GM12878 (cell line): ENCODE measurements around the gene MEP1A. TPM values are rescaled to one million over a fixed set of nuclear protein-coding genes. Genes with fewer than 3 reads are reported as not detected.
"Not testable (repeated sequence)": the region's sequence is repeated elsewhere in the genome, so short reads cannot be mapped to it uniquely, and the experiment has no call there.

ENCODE experiments used
- ATAC-seq: fragments of 200-7000 bp; cut with Tn5 transposase; 3 replicates; pipeline ENCODE4 v1.9.1; 2020; ENCODE audit warnings: mild to moderate bottlenecking, moderate library complexity
- BruUV-seq: library from RNA; stranded (reverse); fragments of 400-500 nt; replicated peaks from 2 replicates; lab custom pipeline; 2021; lab: Mats Ljungman, UMichigan
- CTCF ChIA-PET: fragments of 300-600 bp; sonication (Branson Sonifier 250); formaldehyde crosslinking; extraction: SDS; loops from one replicate; lab custom pipeline; 2021; ENCODE audit warnings: inconsistent platforms; lab: Yijun Ruan, JAX
- POLR2A ChIA-PET: fragments of 350-600 bp; formaldehyde crosslinking; extraction: SDS; loops from one replicate; lab custom pipeline; 2021; ENCODE audit warnings: inconsistent platforms; lab: Charles Lee
- RAD21 ChIA-PET: fragments of 300-600 bp; sonication (Branson Sonifier 250); formaldehyde crosslinking; loops from one replicate; lab custom pipeline; 2023; ENCODE audit warnings: antibody characterized with exemption; ENCODE audit not compliant: unreplicated experiment; lab: Charles Lee
- SMC1A ChIA-PET: fragments of 300-600 bp; sonication (Branson Sonifier 250); formaldehyde crosslinking; loops from one replicate; lab custom pipeline; 2023; ENCODE audit not compliant: unreplicated experiment, uncharacterized antibody; lab: Charles Lee
- DNase-seq: peaks from one replicate; pipeline ENCODE4 v3.0.0-alpha.2; 2011; ENCODE audit warnings: low read depth, low spot score
- FAIRE-seq: peaks from 3 replicates; lab custom pipeline; 2011; peaks lifted over from hg19 to GRCh38; lab: Jason Lieb, UNC
- H2AFZ ChIP-seq: 2 replicates; pipeline ENCODE4 v1.6.0; 2011; ENCODE audit warnings: low read depth, low read length, control low read depth; ENCODE audit not compliant: control insufficient read depth
- H3K27ac ChIP-seq: 2 replicates; pipeline ENCODE4 v1.5.1; 2011; ENCODE audit warnings: control low read depth; ENCODE audit not compliant: control insufficient read depth, insufficient read depth
- H3K27me3 ChIP-seq, 2 experiments: replicated peaks in 1 of 2; 2 replicates each; pipeline versions ENCODE4 v1.6.0 to v1.6.1; 2011; ENCODE audit warnings: low read length in 1 of 2; ENCODE audit not compliant: control insufficient read depth in 2 of 2, insufficient read depth in 2 of 2
- H3K36me3 ChIP-seq, 2 experiments: 2 replicates each; pipeline ENCODE4 v1.5.1; 2011; ENCODE audit warnings: low read length in 1 of 2; ENCODE audit not compliant: control insufficient read depth in 2 of 2, insufficient read depth in 2 of 2
- H3K4me1 ChIP-seq: 2 replicates; pipeline ENCODE4 v1.6.1; 2011; ENCODE audit warnings: mild to moderate bottlenecking, low read length, moderate library complexity, mixed read lengths; ENCODE audit not compliant: control insufficient read depth, insufficient read depth
- H3K4me2 ChIP-seq: 2 replicates; pipeline ENCODE4 v1.6.0; 2011; ENCODE audit warnings: control low read depth; ENCODE audit not compliant: control insufficient read depth, insufficient read depth
- H3K4me3 ChIP-seq: fragments of 200-600 bp; sonication (generic); 2 replicates; pipeline ENCODE4 v1.5.1; 2016
- H3K79me2 ChIP-seq: 2 replicates; pipeline ENCODE4 v1.6.0; 2011; ENCODE audit warnings: low read length; ENCODE audit not compliant: control insufficient read depth, insufficient read depth
- H3K9ac ChIP-seq: 2 replicates; pipeline ENCODE4 v1.8.0; 2011; ENCODE audit warnings: low read length, control low read depth, mixed read lengths; ENCODE audit not compliant: control insufficient read depth, insufficient read depth
- H3K9me3 ChIP-seq: replicated peaks from 3 replicates; pipeline ENCODE4 v1.5.1; 2011; ENCODE audit warnings: mild to moderate bottlenecking, low read length; ENCODE audit not compliant: control insufficient read depth, insufficient read depth
- H4K20me1 ChIP-seq: 2 replicates; pipeline ENCODE4 v1.6.0; 2011; ENCODE audit not compliant: control insufficient read depth, insufficient read depth
- BCL11A ChIP-seq: IDR thresholded peaks from 2 replicates; pipeline ENCODE4 v1.6.1; 2011; ENCODE audit warnings: low read depth, low read length
- BRCA1 ChIP-seq: IDR thresholded peaks from 2 replicates; pipeline ENCODE4 v1.6.1; 2011; ENCODE audit warnings: low read depth, low read length, improper control_type of control experiment
- ETV6 ChIP-seq, 2 experiments: fragments of 450-650 bp in 1 of 2; IDR thresholded peaks in 1 of 2; conservative IDR thresholded peaks in 1 of 2; 2 replicates each; pipeline ENCODE4 v1.6.1; 2014; ENCODE audit warnings: antibody characterized with exemption in 1 of 2, borderline replicate concordance in 1 of 2, low read depth in 1 of 2, mild to moderate bottlenecking in 1 of 2, moderate library complexity in 1 of 2
- SUPT20H ChIP-seq: IDR thresholded peaks from 2 replicates; pipeline ENCODE4 v1.6.1; 2011; ENCODE audit warnings: low read depth, mild to moderate bottlenecking, low read length, moderate library complexity, borderline replicate concordance; ENCODE audit not compliant: control insufficient read depth
- WRNIP1 ChIP-seq: IDR thresholded peaks from 2 replicates; pipeline ENCODE4 v1.6.1; 2011; ENCODE audit warnings: low read depth, low read length, improper control_type of control experiment, borderline replicate concordance
- ZBED1 ChIP-seq: IDR thresholded peaks from 2 replicates; pipeline ENCODE4 v1.6.1; 2016; ENCODE audit warnings: borderline replicate concordance
- WGBS: methylation state at CpG from one replicate; pipeline ENCODE4 v1.1.6; 2016; ENCODE audit warnings: low lambda C conversion rate; ENCODE audit not compliant: insufficient replicate concordance, insufficient coverage; ENCODE audit errors: missing lambda C conversion rate; 5-methylcytosine and 5-hydroxymethylcytosine counted together
- in situ Hi-C: fragments of 300-500 bp; cut with MboI; formaldehyde crosslinking; loops from 9 replicates; pipeline ENCODE4 v1.14.3; 2018; ENCODE audit warnings: mixed read lengths
- intact Hi-C: fragments of 100-400 bp; cut with micrococcal nuclease; formaldehyde crosslinking; loops from one replicate; pipeline ENCODE4 v1.14.2; 2022; ENCODE audit not compliant: unreplicated experiment
- polyA plus RNA-seq, 11 experiments: library from polyadenylated mRNA; depleted of rRNA in 4 of 11; unstranded in 6 of 11; stranded (reverse) in 5 of 11; fragments of >200 nt; fragmentation: Nextera tagmentation in 4 of 11; fragmentation: Illumina TruSeq in 1 of 11; extraction: Ambion mirVana in 4 of 11; extraction: Trizol in 1 of 11; gene quantifications; 1 replicate in 1 of 11; 2 replicates in 10 of 11; pipeline versions ENCODE4 v1.2.1 to v1.2.3, GENCODE V29; 2011 to 2016; ENCODE audit warnings: inconsistent platforms in 2 of 11, missing spikeins in 2 of 11, low read depth in 1 of 11
- total RNA-seq, 4 experiments: library from RNA; depleted of rRNA in 3 of 4; stranded (reverse); fragments of >200 nt in 3 of 4; fragmentation: Illumina TruSeq in 1 of 4; extraction: Trizol in 1 of 4; gene quantifications; 2 replicates each; pipeline versions ENCODE4 v1.2.1 to v1.2.3, GENCODE V29; 2013 to 2021
- TF ChIP-seq, protein P1 (sequence below), 3 experiments: IDR thresholded peaks in 2 of 3; conservative IDR thresholded peaks in 1 of 3; 2 replicates each; pipeline ENCODE4 v1.5.1; 2011; ENCODE audit warnings: low read depth in 3 of 3, low read length in 3 of 3, mild to moderate bottlenecking in 3 of 3, control low read depth in 2 of 3, moderate library complexity in 2 of 3, inconsistent platforms in 1 of 3, mixed read lengths in 1 of 3; ENCODE audit not compliant: control insufficient read depth in 2 of 3, insufficient read depth in 1 of 3; ENCODE audit errors: extremely low read depth in 1 of 3
- TF ChIP-seq, protein P2 (sequence below): fragments of 450-650 bp; IDR thresholded peaks from 2 replicates; pipeline ENCODE4 v1.6.1; 2016; ENCODE audit warnings: mild to moderate bottlenecking, moderate library complexity, borderline replicate concordance

Gene MEP1A
- total and polyA plus RNA-seq, 10 of the 15 experiments (the other 5 are each of a cell fraction or from before 2014, with no cell fraction given): not detected

DNA sequence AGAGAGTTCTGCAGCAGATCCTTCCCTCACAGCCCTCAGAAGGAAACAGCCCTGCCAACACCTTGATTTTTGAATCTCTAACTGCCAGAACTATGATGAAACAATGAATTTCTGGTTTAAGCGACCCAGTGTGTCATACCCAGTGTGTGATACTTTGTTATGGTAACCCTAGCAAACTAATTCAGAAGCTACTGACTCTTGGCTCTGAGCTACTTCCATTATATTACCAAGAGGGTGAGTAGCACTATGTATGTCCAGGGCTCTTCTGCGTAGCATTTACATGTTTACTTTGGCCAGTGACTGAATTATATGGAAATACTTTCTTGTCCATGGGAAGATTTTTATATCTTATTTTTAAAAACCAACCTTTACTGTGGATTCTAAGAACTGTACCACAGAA lies 29.7 kb upstream of the MEP1A start:
- Histone ChIP-seq H3K36me3 (no peaks in the 10 kb centered on the region), H3K4me2 (no peak overlapping the region), H3K79me2 (no peaks in the 10 kb centered on the region), H4K20me1 (no peaks in the 10 kb centered on the region), H3K27me3 (no peaks in the 10 kb centered on the region), H3K9me3 (no peaks in the 10 kb centered on the region), H3K4me3 (no peak overlapping the region), H3K27ac (no peak overlapping the region), H3K9ac (no peak overlapping the region), H2AFZ (no peak overlapping the region), H3K4me1 (no peaks in the 10 kb centered on the region)
- DNase-seq: no peak
- RAD21 ChIA-PET: no interaction called here
- CTCF ChIA-PET: no interaction called here
- in situ Hi-C loops: no loop called here
- no peak for FAIRE-seq
- intact Hi-C loops: no loop called here
- ATAC-seq: no peak
- TF ChIP-seq ETV6 (conservative IDR thresholded peaks at IDR 0.05 in 1 of 2, IDR thresholded peaks at IDR 0.05 in 1 of 2; ENCODE audit: borderline replicate concordance in 1 of 2, low read depth in 1 of 2) (no peak), BRCA1 (no peak), SUPT20H (no peak), BCL11A (no peak), WRNIP1 (no peak), ZBED1 (no peak)
- TF ChIP-seq, protein P1, sequence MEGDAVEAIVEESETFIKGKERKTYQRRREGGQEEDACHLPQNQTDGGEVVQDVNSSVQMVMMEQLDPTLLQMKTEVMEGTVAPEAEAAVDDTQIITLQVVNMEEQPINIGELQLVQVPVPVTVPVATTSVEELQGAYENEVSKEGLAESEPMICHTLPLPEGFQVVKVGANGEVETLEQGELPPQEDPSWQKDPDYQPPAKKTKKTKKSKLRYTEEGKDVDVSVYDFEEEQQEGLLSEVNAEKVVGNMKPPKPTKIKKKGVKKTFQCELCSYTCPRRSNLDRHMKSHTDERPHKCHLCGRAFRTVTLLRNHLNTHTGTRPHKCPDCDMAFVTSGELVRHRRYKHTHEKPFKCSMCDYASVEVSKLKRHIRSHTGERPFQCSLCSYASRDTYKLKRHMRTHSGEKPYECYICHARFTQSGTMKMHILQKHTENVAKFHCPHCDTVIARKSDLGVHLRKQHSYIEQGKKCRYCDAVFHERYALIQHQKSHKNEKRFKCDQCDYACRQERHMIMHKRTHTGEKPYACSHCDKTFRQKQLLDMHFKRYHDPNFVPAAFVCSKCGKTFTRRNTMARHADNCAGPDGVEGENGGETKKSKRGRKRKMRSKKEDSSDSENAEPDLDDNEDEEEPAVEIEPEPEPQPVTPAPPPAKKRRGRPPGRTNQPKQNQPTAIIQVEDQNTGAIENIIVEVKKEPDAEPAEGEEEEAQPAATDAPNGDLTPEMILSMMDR (IDR thresholded peaks at IDR 0.05 in 2 of 3, conservative IDR thresholded peaks at IDR 0.05 in 1 of 3; ENCODE audit: control insufficient read depth in 2 of 3, extremely low read depth in 1 of 3, insufficient read depth in 1 of 3, low read depth in 3 of 3, low read length in 3 of 3): no peak
- TF ChIP-seq, protein P2, sequence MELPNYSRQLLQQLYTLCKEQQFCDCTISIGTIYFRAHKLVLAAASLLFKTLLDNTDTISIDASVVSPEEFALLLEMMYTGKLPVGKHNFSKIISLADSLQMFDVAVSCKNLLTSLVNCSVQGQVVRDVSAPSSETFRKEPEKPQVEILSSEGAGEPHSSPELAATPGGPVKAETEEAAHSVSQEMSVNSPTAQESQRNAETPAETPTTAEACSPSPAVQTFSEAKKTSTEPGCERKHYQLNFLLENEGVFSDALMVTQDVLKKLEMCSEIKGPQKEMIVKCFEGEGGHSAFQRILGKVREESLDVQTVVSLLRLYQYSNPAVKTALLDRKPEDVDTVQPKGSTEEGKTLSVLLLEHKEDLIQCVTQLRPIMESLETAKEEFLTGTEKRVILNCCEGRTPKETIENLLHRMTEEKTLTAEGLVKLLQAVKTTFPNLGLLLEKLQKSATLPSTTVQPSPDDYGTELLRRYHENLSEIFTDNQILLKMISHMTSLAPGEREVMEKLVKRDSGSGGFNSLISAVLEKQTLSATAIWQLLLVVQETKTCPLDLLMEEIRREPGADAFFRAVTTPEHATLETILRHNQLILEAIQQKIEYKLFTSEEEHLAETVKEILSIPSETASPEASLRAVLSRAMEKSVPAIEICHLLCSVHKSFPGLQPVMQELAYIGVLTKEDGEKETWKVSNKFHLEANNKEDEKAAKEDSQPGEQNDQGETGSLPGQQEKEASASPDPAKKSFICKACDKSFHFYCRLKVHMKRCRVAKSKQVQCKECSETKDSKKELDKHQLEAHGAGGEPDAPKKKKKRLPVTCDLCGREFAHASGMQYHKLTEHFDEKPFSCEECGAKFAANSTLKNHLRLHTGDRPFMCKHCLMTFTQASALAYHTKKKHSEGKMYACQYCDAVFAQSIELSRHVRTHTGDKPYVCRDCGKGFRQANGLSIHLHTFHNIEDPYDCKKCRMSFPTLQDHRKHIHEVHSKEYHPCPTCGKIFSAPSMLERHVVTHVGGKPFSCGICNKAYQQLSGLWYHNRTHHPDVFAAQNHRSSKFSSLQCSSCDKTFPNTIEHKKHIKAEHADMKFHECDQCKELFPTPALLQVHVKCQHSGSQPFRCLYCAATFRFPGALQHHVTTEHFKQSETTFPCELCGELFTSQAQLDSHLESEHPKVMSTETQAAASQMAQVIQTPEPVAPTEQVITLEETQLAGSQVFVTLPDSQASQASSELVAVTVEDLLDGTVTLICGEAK: no peak
- POLR2A ChIA-PET: no interaction called here
- no TSS peak for BruUV-seq
- SMC1A ChIA-PET: no interaction called here
- WGBS: 14% methylated on average over 2 of the region's 2 CpGs

DNA sequence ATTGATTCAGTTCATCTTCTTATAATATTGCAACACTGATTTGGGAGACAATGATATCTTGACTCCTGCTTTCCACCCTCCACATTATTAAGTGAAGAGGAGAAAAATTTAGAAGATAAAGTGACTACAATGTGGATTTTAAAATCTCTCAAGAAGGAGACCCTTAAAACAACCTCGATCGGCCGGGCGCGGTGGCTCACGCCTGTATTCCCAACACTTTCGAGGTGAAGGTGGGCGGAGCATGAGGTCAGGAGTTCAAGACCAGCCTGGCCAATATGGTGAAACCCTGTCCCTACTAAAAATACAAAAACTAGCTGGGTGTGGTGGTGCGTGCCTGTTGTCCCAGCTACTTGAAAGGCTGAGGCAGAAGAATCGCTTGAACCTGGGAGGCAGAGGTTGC lies 28.9 kb upstream of the MEP1A start:
- CTCF ChIA-PET, intact Hi-C loops, FAIRE-seq, SMC1A ChIA-PET, H3K9ac ChIP-seq, H4K20me1 ChIP-seq, H2AFZ ChIP-seq, RAD21 ChIA-PET, in situ Hi-C loops, H3K4me3 ChIP-seq, H3K4me2 ChIP-seq, H3K27ac ChIP-seq, H3K36me3 ChIP-seq, BruUV-seq, ATAC-seq, H3K4me1 ChIP-seq, DNase-seq, H3K27me3 ChIP-seq, H3K9me3 ChIP-seq, H3K79me2 ChIP-seq, POLR2A ChIA-PET: not testable (repeated sequence)
- WGBS: 52% methylated on average over 10 of the region's 10 CpGs
